ENCODE data around the gene DBH. TPM values are rescaled to one million over a fixed set of nuclear protein-coding genes. Genes with fewer than 3 reads are reported as not detected.

DBH gene
- total RNA-seq, 4 donors from 2014 or later: 0.19 TPM; not detected in 3

- ATAC-seq (ENCODE audit: low FRiP score) (no peak), DNase-seq (ENCODE audit: low spot score) (no peak)
- TF ChIP-seq CTCF (IDR thresholded peaks at IDR 0.05): no peak
Measured at GRCh38 chr9:133665535-133665934, 29.4 kb downstream of the DBH start.

GRCh38 chr9:133666387-133666786 is 30.2 kb downstream of the DBH start:
- no peak for DNase-seq (ENCODE audit: low spot score)
- ATAC-seq (ENCODE audit: low FRiP score): no peak
- TF ChIP-seq CTCF (IDR thresholded peaks at IDR 0.05): no peak

GRCh38 chr9:133666845-133667244 is 30.7 kb downstream of the DBH start:
- TF ChIP-seq CTCF (IDR thresholded peaks at IDR 0.05): no peak
- DNase-seq (ENCODE audit: low spot score) (no peak), ATAC-seq (ENCODE audit: low FRiP score) (no peak)

GRCh38 chr9:133667759-133668450 is 31.7 kb downstream of the DBH start:
- DNase-seq (ENCODE audit: low spot score): no peak
- ATAC-seq (ENCODE audit: low FRiP score): no peak
- TF ChIP-seq CTCF (IDR thresholded peaks at IDR 0.05): no peak

GRCh38 chr9:133669182-133669801 is 33.1 kb downstream of the DBH start:
- DNase-seq (ENCODE audit: low spot score) (no peak), ATAC-seq (ENCODE audit: low FRiP score) (no peak)
- TF ChIP-seq CTCF (IDR thresholded peaks at IDR 0.05): no peak

- no peak for TF ChIP-seq CTCF (IDR thresholded peaks at IDR 0.05)
- DNase-seq (ENCODE audit: low spot score): no peak
- ATAC-seq (ENCODE audit: low FRiP score): no peak
Measured at GRCh38 chr9:133670466-133670865, 34.3 kb downstream of the DBH start.

- DNase-seq (ENCODE audit: low spot score): no peak
- ATAC-seq (ENCODE audit: low FRiP score): no peak
- TF ChIP-seq CTCF (IDR thresholded peaks at IDR 0.05): no peak
Measured at GRCh38 chr9:133671371-133671770, 35.2 kb downstream of the DBH start.

All from omental fat pad (tissue), 4 donors.